Astrocyte of the spinal cord (primary cell): ENCODE measurements around the gene HOXA6.

Experiments
- DNase-seq: peaks from one replicate; pipeline ENCODE4 v3.0.0; 2011; ENCODE audit warnings: low read depth, low spot score
- H3K4me3 ChIP-seq: 2 replicates; pipeline ENCODE4 v1.5.1; 2011; ENCODE audit warnings: low read depth, mild to moderate bottlenecking, low read length, moderate library complexity
- CTCF ChIP-seq: IDR thresholded peaks from 2 replicates; pipeline ENCODE4 v1.5.1; 2012; ENCODE audit warnings: low read depth, mild to moderate bottlenecking, low read length, inconsistent platforms
- in situ Hi-C: cut with HindIII; loops from 2 replicates; pipeline ENCODE4 v1.10.0; 2017; ENCODE audit warnings: low sequenced_read_pairs

Gene HOXA6

GRCh38 chr7:27179503-27180430 is 32.2 kb upstream of the HOXA6 start:
- H3K4me3 ChIP-seq, result no peak overlapping the region
- in situ Hi-C loops, result no loop called here
- peak; percentile 55 for DNase-seq

DNA sequence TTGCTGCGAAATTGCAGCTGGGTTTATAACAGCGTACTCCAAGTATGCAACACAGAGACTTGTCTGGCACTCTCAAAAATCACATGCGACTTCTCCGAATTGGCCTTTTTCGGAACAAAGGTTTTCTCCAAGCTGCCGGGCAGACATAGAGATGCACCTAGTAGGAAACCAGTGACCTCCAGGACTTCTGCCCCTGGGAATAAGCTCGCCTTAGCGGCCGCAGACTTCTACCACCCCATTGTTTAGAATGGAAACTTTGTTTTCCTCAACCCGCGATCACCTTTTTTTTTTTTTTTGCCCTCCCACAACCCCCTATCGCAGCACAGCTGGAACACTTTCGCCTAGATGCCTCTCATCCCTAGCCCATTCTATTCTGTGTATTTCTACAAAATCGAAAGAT is 31.5 kb upstream of the HOXA6 start:
- in situ Hi-C loops, result no loop called here
- no peak for TF ChIP-seq CTCF
- DNase-seq, result no peak
- H3K4me3 ChIP-seq, result no peak overlapping the region

More at GRCh38 chr7:27179503-27180430, 32.2 kb upstream of the HOXA6 start:
- peak; percentile 90 for TF ChIP-seq CTCF

GRCh38 chr7:27178366-27178765 is 30.8 kb upstream of the HOXA6 start:
- in situ Hi-C loops, result no loop called here
- no peak for TF ChIP-seq CTCF
- H3K4me3 ChIP-seq, result no peak overlapping the region
- DNase-seq, result no peak

DNA sequence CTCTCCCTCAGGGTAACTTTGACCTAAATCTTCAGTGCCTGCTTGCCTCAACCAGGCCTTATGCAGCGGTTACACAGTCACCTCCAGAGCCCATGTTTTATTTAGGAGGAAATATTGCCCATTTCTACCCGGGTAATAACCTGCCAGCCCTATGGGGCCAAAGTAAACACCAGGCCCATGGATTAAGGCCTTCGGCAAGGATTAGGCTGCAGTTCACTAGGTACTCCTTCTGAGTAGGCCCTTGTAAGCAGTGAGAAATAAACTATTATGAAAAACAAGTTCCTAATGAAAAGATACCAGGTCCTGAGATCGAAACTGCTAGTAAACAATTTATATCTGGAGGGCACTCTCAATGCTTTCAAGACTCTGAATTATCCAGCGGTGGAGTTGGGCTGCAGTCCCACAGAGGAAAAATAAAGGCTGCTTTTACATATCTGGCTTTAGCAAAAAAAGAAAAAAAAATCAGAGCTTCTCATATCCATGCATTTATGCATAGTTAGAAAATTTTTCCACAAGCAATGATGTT is 30.3 kb upstream of the HOXA6 start:
- in situ Hi-C loops, result no loop called here
- no peak overlapping the region for H3K4me3 ChIP-seq
- no peak for DNase-seq
- TF ChIP-seq CTCF, result no peak

DNA sequence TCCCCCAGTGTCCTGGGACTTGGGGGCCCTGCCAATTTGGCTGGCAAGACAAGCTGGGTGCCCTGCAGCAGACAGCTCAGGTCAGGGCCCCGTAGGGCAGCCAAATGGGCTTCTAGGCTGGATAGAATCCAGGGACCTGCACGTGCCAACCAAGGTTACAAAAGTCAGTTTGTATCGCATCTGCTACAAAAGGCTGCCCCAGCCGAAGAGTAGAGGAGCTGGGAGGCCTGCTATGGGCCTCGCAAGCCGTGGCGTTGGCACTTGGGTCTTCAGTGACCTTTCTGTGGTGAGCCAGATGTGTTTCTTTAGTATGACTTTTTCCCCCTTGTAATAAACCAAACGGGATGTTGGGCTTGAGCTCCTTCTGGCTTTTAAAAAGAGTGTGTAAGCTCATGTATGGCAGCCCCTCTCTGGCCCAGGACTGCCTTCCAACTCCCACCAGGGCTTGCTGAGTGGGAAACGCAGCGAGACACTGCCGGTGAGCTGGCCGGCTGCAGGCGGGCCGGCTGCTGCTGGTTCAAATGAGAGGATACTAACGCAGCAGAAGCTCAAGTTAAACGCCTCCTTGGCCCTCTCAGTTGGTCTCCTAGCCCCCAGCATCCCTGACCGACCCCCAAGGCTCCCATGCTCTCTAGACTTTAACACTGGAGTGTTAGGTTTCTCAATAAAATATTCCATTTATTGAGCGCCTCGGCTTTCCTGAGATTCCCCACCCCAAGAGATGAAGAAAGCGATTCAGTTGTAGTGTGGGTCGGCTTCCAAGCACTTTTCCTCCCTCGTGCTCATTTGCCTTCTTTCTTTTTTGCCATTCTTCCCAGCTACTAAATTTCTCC is 29.6 kb upstream of the HOXA6 start:
- H3K4me3 ChIP-seq, result no peak overlapping the region
- in situ Hi-C loops, result no loop called here
- no peak for TF ChIP-seq CTCF
- DNase-seq, result no peak

- no peak overlapping the region for H3K4me3 ChIP-seq
- no peak for TF ChIP-seq CTCF
- in situ Hi-C loops, result no loop called here
- DNase-seq, result no peak
Measured at GRCh38 chr7:27176524-27176845, 28.9 kb upstream of the HOXA6 start.
